Skeletal muscle tissue (tissue), 4 donors: Measurements from ENCODE around the gene MFAP5. TPM values are rescaled to one million over a fixed set of nuclear protein-coding genes. Genes with fewer than 3 reads are reported as not detected.
A peak's percentile ranks its signal among the peaks of the same experiment; 100 is the strongest.

Experiments
- H3K27ac ChIP-seq: one replicate; pipeline ENCODE4 v1.7.0; 2013; ENCODE audit warnings: mild to moderate bottlenecking, low read depth, low read length, inconsistent platforms
- H3K27me3 ChIP-seq, 3 donors: one replicate each; pipeline ENCODE4 v1.7.0; 2013; ENCODE audit warnings: low read length in 3 of 3; ENCODE audit not compliant: control insufficient read depth in 3 of 3, insufficient read depth in 3 of 3
- H3K36me3 ChIP-seq, 3 donors: one replicate each; pipeline ENCODE4 v1.7.0; 2013; ENCODE audit warnings: low read length in 3 of 3; ENCODE audit not compliant: control insufficient read depth in 3 of 3, insufficient read depth in 3 of 3
- H3K4me1 ChIP-seq, 3 donors: one replicate each; pipeline ENCODE4 v1.7.0; 2013; ENCODE audit warnings: low read length in 3 of 3, mild to moderate bottlenecking in 3 of 3; ENCODE audit not compliant: control insufficient read depth in 3 of 3, insufficient read depth in 3 of 3
- H3K4me3 ChIP-seq, 3 donors: one replicate each; pipeline ENCODE4 v1.7.0; 2013; ENCODE audit warnings: low read length in 3 of 3
- H3K9ac ChIP-seq, 3 donors: one replicate each; pipeline ENCODE4 v1.7.0; 2013; ENCODE audit warnings: low read length in 3 of 3, mild to moderate bottlenecking in 3 of 3, moderate library complexity in 2 of 3, low read depth in 1 of 3
- H3K9me3 ChIP-seq, 3 donors: one replicate each; pipeline ENCODE4 v1.7.0; 2013; ENCODE audit warnings: low read length in 3 of 3; ENCODE audit not compliant: control insufficient read depth in 3 of 3
- total RNA-seq: library from RNA; depleted of rRNA; stranded (reverse); fragments of >200 nt; gene quantifications from one replicate; pipeline ENCODE4 v1.2.3, GENCODE V29; 2014
- donor health status: Osteomylitis.

Gene MFAP5
- total RNA-seq, 1 donor from 2014 or later: 246 TPM

DNA sequence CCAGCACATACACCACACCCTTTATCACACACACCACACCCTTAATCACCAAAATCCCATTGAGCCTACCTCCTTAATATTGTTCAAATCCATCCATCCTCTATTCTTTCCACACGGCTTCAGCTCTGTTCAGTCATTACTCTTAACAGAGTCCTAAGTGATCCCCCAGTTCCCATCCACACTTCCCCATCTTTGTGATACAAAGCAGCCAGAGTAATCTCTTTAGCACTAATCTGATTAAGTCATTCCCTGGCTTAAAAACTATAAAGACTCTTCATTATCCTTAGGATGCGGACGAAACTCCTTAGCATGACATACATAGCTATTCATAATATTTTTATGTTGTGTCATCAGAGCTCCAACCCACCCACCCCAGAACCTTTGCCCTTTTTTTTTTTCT lies 14.7 kb upstream of the MFAP5 start:
- Histone ChIP-seq H3K4me3 (no peak overlapping the region), H3K4me1 (no peaks in the 10 kb centered on the region), H3K9me3 (no peaks in the 10 kb centered on the region), H3K27ac (no peak overlapping the region), H3K27me3 (no peaks in the 10 kb centered on the region), H3K9ac (no peak overlapping the region), H3K36me3 (no peaks in the 10 kb centered on the region)

DNA sequence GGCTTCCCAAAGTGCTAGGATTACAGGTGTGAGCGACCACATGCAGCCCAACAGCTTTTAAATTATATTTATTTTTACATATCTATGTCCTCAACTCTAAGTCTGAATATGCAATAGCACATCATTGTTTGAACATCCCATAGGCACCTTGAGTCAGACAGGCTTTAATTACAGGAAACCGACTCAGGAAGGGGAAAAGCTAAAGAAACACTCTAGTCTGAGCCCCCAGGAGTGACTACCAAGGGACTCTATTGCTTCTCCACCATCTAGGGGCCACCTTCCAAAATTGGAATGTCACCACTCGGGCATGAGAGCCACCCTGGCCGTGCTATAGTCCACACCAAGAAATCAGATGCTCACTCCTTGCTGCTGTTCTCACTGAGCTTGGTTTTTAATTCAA lies 14.0 kb upstream of the MFAP5 start:
- Histone ChIP-seq H3K27ac (no peak overlapping the region), H3K27me3 (no peaks in the 10 kb centered on the region), H3K9me3 (no peaks in the 10 kb centered on the region), H3K9ac (no peak overlapping the region), H3K36me3 (no peaks in the 10 kb centered on the region), H3K4me1 (no peaks in the 10 kb centered on the region), H3K4me3 (no peak overlapping the region)

DNA sequence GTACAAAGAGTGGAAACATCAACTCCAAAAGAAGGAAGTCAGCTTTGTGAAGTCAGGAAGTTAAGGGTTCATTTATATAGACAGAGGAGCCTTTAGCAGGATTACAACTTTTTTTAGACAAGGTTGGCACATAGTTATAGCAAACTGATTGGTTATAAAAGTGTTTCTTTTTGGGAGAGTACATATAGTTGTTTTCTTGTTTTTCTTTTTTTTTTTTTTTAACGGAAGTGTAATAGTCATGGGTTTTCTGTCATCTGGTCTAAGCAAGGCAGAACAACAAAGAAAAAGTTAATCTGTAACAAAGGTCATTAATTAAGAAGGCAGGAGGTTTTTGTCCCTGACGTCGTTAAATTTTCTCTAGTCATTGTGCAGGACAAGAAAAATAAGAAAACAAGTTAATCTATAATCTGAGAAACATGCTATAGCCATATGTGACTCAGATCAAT lies 13.0 kb upstream of the MFAP5 start:
- Histone ChIP-seq H3K9ac (no peak overlapping the region), H3K27ac (peak overlapping the region; percentile 51), H3K36me3 (no peaks in the 10 kb centered on the region), H3K4me3 (no peak overlapping the region), H3K27me3 (no peaks in the 10 kb centered on the region), H3K9me3 (no peaks in the 10 kb centered on the region), H3K4me1 (no peaks in the 10 kb centered on the region)

DNA sequence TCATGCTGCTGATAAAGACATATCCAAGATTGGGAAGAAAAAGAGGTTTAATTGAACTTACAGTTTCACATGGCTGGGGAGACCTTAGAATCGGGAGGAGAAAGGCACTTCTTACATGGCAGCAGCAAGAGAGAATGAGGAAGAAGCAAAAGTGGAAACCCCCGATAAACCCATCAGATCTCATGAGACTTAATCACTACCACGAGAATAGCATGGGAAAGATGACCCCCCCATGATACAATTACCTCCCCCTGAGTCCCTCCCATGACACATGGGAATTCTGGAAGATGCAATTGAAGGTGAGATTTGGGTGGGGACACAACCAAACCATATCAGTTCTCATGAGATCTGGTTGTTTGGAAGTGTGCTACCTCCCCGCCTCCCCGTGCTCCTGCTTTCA lies 9.8 kb upstream of the MFAP5 start:
- Histone ChIP-seq H3K9me3 (no peaks in the 10 kb centered on the region), H3K36me3 (no peaks in the 10 kb centered on the region), H3K9ac (no peak overlapping the region), H3K27ac (no peak overlapping the region), H3K4me3 (no peak overlapping the region), H3K27me3 (no peaks in the 10 kb centered on the region), H3K4me1 (peaks cover 0 to 3% (median 0%) of the 10 kb centered on the region in 3 donors)

DNA sequence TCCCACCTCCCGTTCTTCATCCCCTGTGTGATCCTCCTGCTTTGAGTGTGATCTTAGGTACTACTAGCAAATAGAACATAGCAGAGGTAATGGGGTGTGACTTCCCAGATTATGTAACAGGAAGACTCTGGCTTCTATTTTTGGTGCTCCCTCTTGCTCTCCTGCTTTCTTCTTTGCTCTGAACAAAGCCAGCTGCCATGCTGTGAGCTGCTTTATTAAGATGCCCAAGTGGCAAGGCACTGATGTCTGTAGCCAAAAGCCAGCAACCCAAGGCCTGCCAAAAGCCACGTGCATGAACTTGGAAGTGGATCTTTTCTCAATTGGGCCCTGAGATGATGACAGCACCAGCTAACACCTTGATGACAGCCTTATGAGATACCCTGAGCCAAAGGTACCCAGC lies 5.8 kb upstream of the MFAP5 start:
- Histone ChIP-seq H3K9me3 (no peaks in the 10 kb centered on the region), H3K36me3 (no peaks in the 10 kb centered on the region), H3K4me1 (peaks cover 0 to 4% (median 3%) of the 10 kb centered on the region in 3 donors), H3K9ac (no peak overlapping the region), H3K27ac (no peak overlapping the region), H3K4me3 (no peak overlapping the region), H3K27me3 (no peaks in the 10 kb centered on the region)

DNA sequence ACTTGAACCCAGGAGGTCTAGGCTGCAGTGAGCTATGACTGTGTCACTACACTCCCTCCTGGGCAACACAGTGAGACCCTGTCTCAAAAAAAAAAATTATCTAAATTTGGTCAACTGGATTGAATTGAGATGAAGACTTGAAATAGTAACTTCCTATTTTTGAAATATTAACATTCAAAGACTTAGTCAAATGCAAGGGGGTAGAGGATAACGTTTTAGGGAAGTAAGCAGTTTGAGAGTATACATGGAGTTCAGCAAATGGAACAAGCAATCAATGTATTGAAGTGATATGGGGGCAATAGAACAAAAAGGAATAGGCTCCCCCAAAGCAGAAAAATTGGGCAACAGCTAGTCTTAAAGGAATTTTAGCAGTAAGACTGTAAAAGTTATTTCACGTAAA lies 4.6 kb upstream of the MFAP5 start:
- Histone ChIP-seq H3K9me3 (no peaks in the 10 kb centered on the region), H3K27me3 (no peaks in the 10 kb centered on the region), H3K36me3 (no peaks in the 10 kb centered on the region), H3K4me1 (peaks cover 0 to 5% (median 3%) of the 10 kb centered on the region in 3 donors), H3K4me3 (no peak overlapping the region), H3K9ac (no peak overlapping the region), H3K27ac (no peak overlapping the region)

DNA sequence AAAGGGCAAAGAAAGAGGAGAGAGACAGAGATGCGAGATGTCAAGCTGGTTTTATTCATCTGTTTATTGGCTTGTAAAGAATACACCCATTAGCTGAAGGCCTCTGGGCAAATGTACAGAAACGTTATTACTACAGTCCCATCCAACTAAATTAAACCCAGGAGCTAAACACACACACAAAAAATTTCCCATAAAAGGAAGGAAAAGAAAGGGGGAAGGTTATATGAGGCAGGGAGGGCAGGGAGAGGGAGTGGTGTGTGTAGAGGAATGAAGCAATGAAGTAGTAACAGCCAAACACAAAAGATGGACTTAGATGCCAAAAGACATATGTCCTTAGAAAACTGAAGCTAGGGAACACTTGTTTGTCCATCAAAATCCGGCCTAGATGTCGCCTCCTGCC lies 3.1 kb upstream of the MFAP5 start:
- Histone ChIP-seq H3K27ac (no peak overlapping the region), H3K4me3 (no peak overlapping the region), H3K9ac (no peak overlapping the region), H3K27me3 (no peaks in the 10 kb centered on the region), H3K9me3 (no peaks in the 10 kb centered on the region), H3K4me1 (peaks cover 0 to 5% (median 3%) of the 10 kb centered on the region in 3 donors), H3K36me3 (no peaks in the 10 kb centered on the region)

DNA sequence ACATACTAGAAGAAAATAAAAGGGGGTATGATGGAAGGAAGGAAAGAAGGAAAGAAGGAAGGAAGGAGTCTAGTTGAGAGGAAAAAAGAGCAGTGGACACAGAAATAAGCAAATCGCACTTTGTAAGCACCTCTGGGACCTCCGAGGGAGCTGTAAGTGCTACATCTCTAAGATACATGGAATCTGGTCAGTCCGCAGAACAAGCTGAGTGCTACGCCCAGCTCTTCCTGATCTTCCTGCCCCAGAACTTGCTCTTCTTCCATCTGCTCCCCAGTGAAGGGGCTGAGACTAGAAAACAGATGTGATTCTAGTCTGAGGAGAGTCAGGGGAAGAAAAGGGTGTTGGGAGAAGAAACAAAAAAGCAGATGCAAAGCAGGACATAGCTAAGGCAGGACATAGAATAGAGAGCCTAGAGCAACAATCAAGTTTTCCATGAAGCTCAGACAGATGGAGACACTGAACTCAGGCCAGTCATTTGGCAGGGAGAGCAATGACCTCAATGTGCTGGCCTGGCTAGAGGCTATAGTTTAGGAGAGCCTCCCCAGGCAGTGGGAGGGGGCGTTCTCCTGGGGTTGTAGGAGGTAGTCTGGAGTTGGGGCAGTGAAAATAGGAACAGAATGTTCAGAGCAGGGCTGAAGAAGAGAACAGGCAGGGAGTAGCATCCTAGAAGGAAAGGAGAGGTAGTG lies 1.7 kb upstream of the MFAP5 start:
- no peaks in the 10 kb centered on the region for H3K27me3 ChIP-seq
- H3K9ac ChIP-seq: no peak overlapping the region
- H3K36me3 ChIP-seq: no peaks in the 10 kb centered on the region
- peak overlapping the region; percentile 66 for H3K27ac ChIP-seq
- no peaks in the 10 kb centered on the region for H3K9me3 ChIP-seq
- no peak overlapping the region for H3K4me3 ChIP-seq
- peaks cover 0 to 5% (median 3%) of the 10 kb centered on the region in 3 donors for H3K4me1 ChIP-seq

DNA sequence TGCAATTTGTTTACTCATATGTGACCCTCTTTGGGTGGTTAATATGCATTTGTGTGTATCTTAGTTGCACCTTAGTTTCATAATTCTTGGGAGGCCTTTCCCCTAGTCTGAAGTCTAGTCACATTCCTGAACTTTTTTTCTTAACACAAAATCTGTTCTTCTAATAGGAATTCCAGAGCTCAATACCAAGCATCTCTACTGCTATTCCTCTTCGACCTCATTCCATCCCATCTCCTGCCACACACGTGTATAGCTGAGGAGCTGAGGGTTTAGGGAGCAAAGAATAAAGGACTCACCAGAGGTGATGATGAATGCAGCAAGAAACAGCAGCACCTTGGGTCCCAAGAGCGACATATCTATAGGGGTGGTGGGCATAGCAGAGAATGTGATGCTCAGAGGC lies 875 bp downstream of the MFAP5 start:
- Histone ChIP-seq H3K36me3 (no peaks in the 10 kb centered on the region), H3K4me3 (peak overlapping the region in 2 of 3 donors; percentile 17 to 65), H3K9ac (peak overlapping the region in 1 of 3 donors; percentile 1), H3K4me1 (peaks cover 0 to 5% (median 0%) of the 10 kb centered on the region in 3 donors), H3K27me3 (no peaks in the 10 kb centered on the region), H3K27ac (peak overlapping the region; percentile 66), H3K9me3 (no peaks in the 10 kb centered on the region)

DNA sequence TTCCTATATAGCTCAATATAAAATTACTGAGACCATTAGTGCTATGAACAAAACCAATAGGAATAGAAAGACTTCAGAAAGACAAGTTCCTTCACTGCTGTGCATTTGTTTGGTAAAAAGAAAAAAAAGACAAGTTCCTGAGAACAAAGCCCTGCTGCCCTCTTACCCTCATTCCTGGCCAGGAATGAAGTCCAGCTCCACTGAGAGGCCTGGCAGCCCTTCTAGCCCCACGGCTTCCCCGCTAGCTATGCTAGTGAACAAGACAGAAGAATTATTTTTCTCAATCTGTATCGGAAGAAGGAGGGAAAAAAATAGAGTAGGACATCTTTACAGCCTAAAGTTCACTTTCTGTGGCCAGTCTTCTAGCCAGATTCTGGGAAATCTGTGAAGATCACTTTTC lies 1.6 kb downstream of the MFAP5 start:
- peak overlapping the region in 1 of 3 donors; percentile 65 for H3K4me3 ChIP-seq
- peak overlapping the region; percentile 25 for H3K27ac ChIP-seq
- H3K9me3 ChIP-seq: no peaks in the 10 kb centered on the region
- H3K36me3 ChIP-seq: no peaks in the 10 kb centered on the region
- no peaks in the 10 kb centered on the region for H3K27me3 ChIP-seq
- H3K4me1 ChIP-seq: peaks cover 0 to 5% (median 0%) of the 10 kb centered on the region in 3 donors
- H3K9ac ChIP-seq: peak overlapping the region in 1 of 3 donors; percentile 40
